ENCODE results near the gene APLN.

DNA sequence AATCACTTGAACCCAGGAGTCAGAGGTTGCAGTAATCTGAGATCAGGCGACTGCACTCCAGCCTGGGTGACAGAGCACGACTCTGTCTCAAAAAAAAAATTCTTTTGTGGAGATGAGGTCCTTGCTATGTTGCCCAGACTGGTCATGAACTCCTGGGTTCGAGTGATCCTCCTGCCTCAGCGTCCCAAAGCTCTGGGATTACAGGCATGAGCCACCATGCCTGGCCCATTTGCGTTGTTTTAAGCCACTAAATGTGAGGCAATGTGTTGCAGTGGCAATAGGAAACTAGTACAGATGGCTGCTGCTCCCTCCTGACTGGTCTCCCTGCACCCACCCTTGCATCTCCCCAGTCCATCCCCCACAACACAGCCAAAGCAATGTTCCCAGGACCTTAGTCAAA is 40.0 kb upstream of the APLN start:
- TF ChIP-seq, protein P1, sequence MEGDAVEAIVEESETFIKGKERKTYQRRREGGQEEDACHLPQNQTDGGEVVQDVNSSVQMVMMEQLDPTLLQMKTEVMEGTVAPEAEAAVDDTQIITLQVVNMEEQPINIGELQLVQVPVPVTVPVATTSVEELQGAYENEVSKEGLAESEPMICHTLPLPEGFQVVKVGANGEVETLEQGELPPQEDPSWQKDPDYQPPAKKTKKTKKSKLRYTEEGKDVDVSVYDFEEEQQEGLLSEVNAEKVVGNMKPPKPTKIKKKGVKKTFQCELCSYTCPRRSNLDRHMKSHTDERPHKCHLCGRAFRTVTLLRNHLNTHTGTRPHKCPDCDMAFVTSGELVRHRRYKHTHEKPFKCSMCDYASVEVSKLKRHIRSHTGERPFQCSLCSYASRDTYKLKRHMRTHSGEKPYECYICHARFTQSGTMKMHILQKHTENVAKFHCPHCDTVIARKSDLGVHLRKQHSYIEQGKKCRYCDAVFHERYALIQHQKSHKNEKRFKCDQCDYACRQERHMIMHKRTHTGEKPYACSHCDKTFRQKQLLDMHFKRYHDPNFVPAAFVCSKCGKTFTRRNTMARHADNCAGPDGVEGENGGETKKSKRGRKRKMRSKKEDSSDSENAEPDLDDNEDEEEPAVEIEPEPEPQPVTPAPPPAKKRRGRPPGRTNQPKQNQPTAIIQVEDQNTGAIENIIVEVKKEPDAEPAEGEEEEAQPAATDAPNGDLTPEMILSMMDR (IDR thresholded peaks at IDR 0.05), result no peak
- no peak for TF ChIP-seq POLR2A (IDR thresholded peaks at IDR 0.05)
